A549 (cell line): ENCODE measurements around the gene SH2D1A. TPM values are rescaled to one million over a fixed set of nuclear protein-coding genes. Genes with fewer than 3 reads are reported as not detected.

Experiments
- ATAC-seq, 2 experiments: fragments of 200-7000 bp in 1 of 2; fragments of >200 bp in 1 of 2; cut with Nextera tagmentation in 1 of 2; cut with Tn5 transposase in 1 of 2; 3 replicates each; pipeline versions ENCODE4 v1.8.0 to v1.9.1; 2018 to 2020; ENCODE audit warnings: mild to moderate bottlenecking in 1 of 2, moderate library complexity in 1 of 2
- CTCF ChIA-PET: fragments of 300-600 bp; sonication (Branson Sonifier 250); formaldehyde crosslinking; extraction: SDS; loops from one replicate; lab custom pipeline; 2021; ENCODE audit warnings: antibody characterized with exemption, inconsistent platforms; lab: Yijun Ruan, JAX
- POLR2A ChIA-PET: fragments of 350-600 bp; formaldehyde crosslinking; extraction: SDS; loops from one replicate; lab custom pipeline; 2021; ENCODE audit warnings: antibody characterized with exemption, inconsistent platforms; lab: Yijun Ruan, JAX
- DNase-seq, 2 experiments: peaks; one replicate each; pipeline versions ENCODE4 v3.0.0 to v3.0.0-alpha.2; 2011 to 2016; ENCODE audit warnings: low read depth in 1 of 2, low spot score in 1 of 2
- FAIRE-seq: peaks from 2 replicates; lab custom pipeline; 2011; peaks lifted over from hg19 to GRCh38; lab: Jason Lieb, UNC
- H3K27ac ChIP-seq, 2 experiments: fragments of >200 bp; sonication (Bioruptor Twin); formaldehyde crosslinking; 3 replicates each; pipeline ENCODE4 v1.5.1; 2016 to 2017
- H3K4me1 ChIP-seq: fragments of >200 bp; sonication (Bioruptor Twin); formaldehyde crosslinking; 3 replicates; pipeline ENCODE4 v1.6.1; 2016
- H3K4me2 ChIP-seq: fragments of >200 bp; sonication (Bioruptor Twin); formaldehyde crosslinking; 3 replicates; pipeline ENCODE4 v1.6.1; 2016
- H3K4me3 ChIP-seq: fragments of >200 bp; sonication (Bioruptor Twin); formaldehyde crosslinking; 3 replicates; pipeline ENCODE4 v1.5.1; 2016
- H3K9me3 ChIP-seq: fragments of >200 bp; sonication (Bioruptor Twin); formaldehyde crosslinking; 3 replicates; pipeline ENCODE4 v1.6.1; 2016
- CBX2 ChIP-seq: fragments of 200-600 bp; sonication (generic); IDR thresholded peaks from 2 replicates; pipeline ENCODE4 v1.6.1; 2016; ENCODE audit warnings: low read depth, mild to moderate bottlenecking, borderline replicate concordance
- CEBPB ChIP-seq, 2 experiments: fragments of >200 bp in 1 of 2; sonication (Bioruptor Twin) in 1 of 2; formaldehyde crosslinking in 1 of 2; IDR thresholded peaks; 2 replicates each; pipeline ENCODE4 v1.6.1; 2012 to 2016
- CTCF ChIP-seq: fragments of >200 bp; sonication (Bioruptor Twin); formaldehyde crosslinking; IDR thresholded peaks from 3 replicates; pipeline ENCODE4 v1.5.1; 2016
- ESRRA ChIP-seq: fragments of 150-350 bp; IDR thresholded peaks from 2 replicates; pipeline ENCODE4 v1.6.1; 2014; ENCODE audit warnings: mild to moderate bottlenecking, low read length, borderline replicate concordance
- FOSL2 ChIP-seq, 2 experiments: fragments of 450-650 bp in 1 of 2; fragments of >200 bp in 1 of 2; sonication (Bioruptor Twin) in 1 of 2; formaldehyde crosslinking; IDR thresholded peaks; 2 replicates each; pipeline versions ENCODE4 v1.5.0 to v1.6.1; 2016 to 2020; ENCODE audit warnings: mild to moderate bottlenecking in 1 of 2, moderate library complexity in 1 of 2
- GATA3 ChIP-seq: IDR thresholded peaks from 2 replicates; pipeline ENCODE4 v1.6.1; 2012; ENCODE audit warnings: borderline replicate concordance
- HES2 ChIP-seq: fragments of >200 bp; sonication (Bioruptor Twin); formaldehyde crosslinking; IDR thresholded peaks from 2 replicates; pipeline ENCODE4 v1.6.1; 2016
- HEYL ChIP-seq: fragments of 250-450 bp; sonication (Bioruptor Pico); IDR thresholded peaks from 2 replicates; pipeline ENCODE4 v1.8.0; 2021; ENCODE audit warnings: mild to moderate bottlenecking, moderate library complexity
- HMGXB4 ChIP-seq: fragments of 250-450 bp; sonication (Bioruptor Pico); IDR thresholded peaks from 2 replicates; pipeline ENCODE4 v1.5.0; 2021; ENCODE audit warnings: mild to moderate bottlenecking, moderate library complexity, borderline replicate concordance
- JUN ChIP-seq, 2 experiments: fragments of >200 bp; sonication (Bioruptor Twin); formaldehyde crosslinking; IDR thresholded peaks; 2 replicates in 1 of 2; 3 replicates in 1 of 2; pipeline ENCODE4 v1.6.1; 2016 to 2017
- MAFK ChIP-seq: fragments of 450-650 bp; IDR thresholded peaks from 2 replicates; pipeline ENCODE4 v1.6.1; 2014; ENCODE audit not compliant: partially characterized antibody
- NPAS2 ChIP-seq: fragments of 250-450 bp; sonication (Bioruptor Pico); IDR thresholded peaks from 2 replicates; pipeline ENCODE4 v1.8.0; 2022; ENCODE audit warnings: mild to moderate bottlenecking, moderate library complexity, borderline replicate concordance
- PBX3 ChIP-seq: IDR thresholded peaks from 2 replicates; pipeline ENCODE4 v1.6.1; 2012
- RFX5 ChIP-seq: fragments of 450-650 bp; IDR thresholded peaks from 2 replicates; pipeline ENCODE4 v1.7.1; 2014; ENCODE audit warnings: antibody characterized with exemption, mild to moderate bottlenecking, moderate library complexity
- SMC3 ChIP-seq: fragments of >200 bp; sonication (Bioruptor Twin); formaldehyde crosslinking; IDR thresholded peaks from 3 replicates; pipeline ENCODE4 v1.6.1; 2018; ENCODE audit warnings: inconsistent platforms
- TFCP2L1 ChIP-seq: fragments of 250-450 bp; sonication (Bioruptor Pico); IDR thresholded peaks from 2 replicates; pipeline ENCODE4 v1.5.0; 2021; ENCODE audit warnings: mild to moderate bottlenecking
- USF2 ChIP-seq: fragments of 450-650 bp; IDR thresholded peaks from 2 replicates; pipeline ENCODE4 v1.6.1; 2014; ENCODE audit warnings: antibody characterized with exemption
- ZC3H11A ChIP-seq: fragments of 450-650 bp; IDR thresholded peaks from 2 replicates; pipeline ENCODE4 v1.6.1; 2014; ENCODE audit warnings: antibody characterized with exemption, mild to moderate bottlenecking
- ZFP36 ChIP-seq: fragments of 450-650 bp; IDR thresholded peaks from 2 replicates; pipeline ENCODE4 v1.6.1; 2014; ENCODE audit warnings: borderline replicate concordance; ENCODE audit not compliant: partially characterized antibody
- ZNF302 ChIP-seq: fragments of 250-450 bp; sonication (Bioruptor Pico); IDR thresholded peaks from 2 replicates; pipeline ENCODE4 v1.9.0; 2021; ENCODE audit warnings: inconsistent platforms, mild to moderate bottlenecking, moderate library complexity
- ZSCAN20 ChIP-seq: fragments of 250-450 bp; sonication (Bioruptor Pico); IDR thresholded peaks from 2 replicates; pipeline ENCODE4 v1.8.0; 2022; ENCODE audit warnings: mild to moderate bottlenecking, moderate library complexity
- WGBS: methylation state at CpG from one replicate; pipeline ENCODE4 v1.1.6; 2017; ENCODE audit errors: missing lambda C conversion rate; 5-methylcytosine and 5-hydroxymethylcytosine counted together
- polyA plus RNA-seq, 4 experiments: library from polyadenylated mRNA; depleted of rRNA in 3 of 4; stranded (reverse); fragments of >200 nt; fragmentation: RNase III in 1 of 4; extraction: RNeasy Plus Mini Kit Qiagen cat#74134 plus additional on column Dnase treatment in 1 of 4; gene quantifications; 2 replicates in 3 of 4; 3 replicates in 1 of 4; pipeline ENCODE4 v1.2.3, GENCODE V29; 2011 to 2017
- TF ChIP-seq, protein P1 (sequence below): IDR thresholded peaks from 2 replicates; pipeline ENCODE4 v1.6.1; 2012
- TF ChIP-seq, protein P2 (sequence below): fragments of 250-450 bp; sonication (Bioruptor Pico); IDR thresholded peaks from 2 replicates; pipeline ENCODE4 v1.5.0; 2020; ENCODE audit warnings: low read depth, mild to moderate bottlenecking, moderate library complexity
- TF ChIP-seq, protein P3 (sequence below): fragments of 150-350 bp; IDR thresholded peaks from 2 replicates; pipeline ENCODE4 v1.6.1; 2014; ENCODE audit warnings: low read depth, mild to moderate bottlenecking, low read length

Gene SH2D1A
- polyA plus RNA-seq, 2 of the 4 experiments (the other 2 are of a cell fraction) = not detected

DNA sequence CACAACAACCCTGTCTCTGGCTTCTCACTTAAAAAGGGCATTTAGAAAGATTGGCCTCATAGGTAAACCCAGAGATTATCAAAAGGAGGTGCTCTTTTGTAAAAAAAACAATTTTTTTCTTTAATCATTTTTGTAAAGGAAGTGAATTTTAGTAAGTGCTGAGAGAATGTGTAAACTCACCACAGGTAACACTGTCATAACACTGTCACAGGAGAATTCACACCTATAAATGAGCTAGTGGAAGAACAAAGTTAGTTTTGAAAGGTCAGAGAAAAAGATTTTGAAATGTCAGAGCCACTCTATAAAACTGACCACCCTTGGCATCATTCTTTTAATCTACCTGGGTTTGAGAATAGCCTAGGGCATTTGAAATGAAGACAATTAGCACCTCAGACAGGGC lies 3.3 kb upstream of the SH2D1A start (continued):
- TF ChIP-seq, protein P1, sequence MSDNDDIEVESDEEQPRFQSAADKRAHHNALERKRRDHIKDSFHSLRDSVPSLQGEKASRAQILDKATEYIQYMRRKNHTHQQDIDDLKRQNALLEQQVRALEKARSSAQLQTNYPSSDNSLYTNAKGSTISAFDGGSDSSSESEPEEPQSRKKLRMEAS = no peak
- no peak for TF ChIP-seq PBX3
- no peak for TF ChIP-seq ZFP36
- TF ChIP-seq, protein P2, sequence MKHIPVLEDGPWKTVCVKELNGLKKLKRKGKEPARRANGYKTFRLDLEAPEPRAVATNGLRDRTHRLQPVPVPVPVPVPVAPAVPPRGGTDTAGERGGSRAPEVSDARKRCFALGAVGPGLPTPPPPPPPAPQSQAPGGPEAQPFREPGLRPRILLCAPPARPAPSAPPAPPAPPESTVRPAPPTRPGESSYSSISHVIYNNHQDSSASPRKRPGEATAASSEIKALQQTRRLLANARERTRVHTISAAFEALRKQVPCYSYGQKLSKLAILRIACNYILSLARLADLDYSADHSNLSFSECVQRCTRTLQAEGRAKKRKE = no peak
- no peak for TF ChIP-seq MAFK
- no peak for TF ChIP-seq CBX2
- no peak for TF ChIP-seq USF2
- TF ChIP-seq FOSL2 (IDR thresholded peaks at IDR 0.05) = no peak
- no peak for TF ChIP-seq FOSL2 (CRISPR knock-in tag; IDR thresholded peaks at IDR 0.05)
- no peak for TF ChIP-seq NPAS2 (CRISPR knock-in tag)
- TF ChIP-seq, protein P3, sequence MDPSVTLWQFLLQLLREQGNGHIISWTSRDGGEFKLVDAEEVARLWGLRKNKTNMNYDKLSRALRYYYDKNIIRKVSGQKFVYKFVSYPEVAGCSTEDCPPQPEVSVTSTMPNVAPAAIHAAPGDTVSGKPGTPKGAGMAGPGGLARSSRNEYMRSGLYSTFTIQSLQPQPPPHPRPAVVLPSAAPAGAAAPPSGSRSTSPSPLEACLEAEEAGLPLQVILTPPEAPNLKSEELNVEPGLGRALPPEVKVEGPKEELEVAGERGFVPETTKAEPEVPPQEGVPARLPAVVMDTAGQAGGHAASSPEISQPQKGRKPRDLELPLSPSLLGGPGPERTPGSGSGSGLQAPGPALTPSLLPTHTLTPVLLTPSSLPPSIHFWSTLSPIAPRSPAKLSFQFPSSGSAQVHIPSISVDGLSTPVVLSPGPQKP = no peak

- ATAC-seq (no peak), DNase-seq (no peak), FAIRE-seq (peak; percentile 39)
- whole genome bisulfite sequencing = 13% methylated on average over 4 of the region's 4 CpGs
- Histone ChIP-seq H3K4me3 (no peak overlapping the region), H3K4me2 (no peak overlapping the region), H3K4me1 (no peaks in the 10 kb centered on the region), H3K9me3 (no peaks in the 10 kb centered on the region), H3K27ac (no peak overlapping the region)
- ChIA-PET POLR2A (no interaction called here), CTCF (interaction anchor here (1.2 kb wide), 1 partner anchor 44 kb away, joined by 3 read pairs; no protein-coding TSS in a partner anchor)
- no peak for TF ChIP-seq HEYL (CRISPR knock-in tag)
Observed at GRCh38 chrX:124344246-124344645, 2.1 kb upstream of the SH2D1A start.

- ATAC-seq = no peak
- H3K4me2 ChIP-seq = no peak overlapping the region
- FAIRE-seq = no peak
- no peak overlapping the region for H3K4me3 ChIP-seq
- no peak for DNase-seq
- ChIA-PET POLR2A (no interaction called here), CTCF (interaction anchor here (1.0 kb wide), 1 partner anchor 30 kb away, joined by 4 read pairs; no protein-coding TSS in a partner anchor)
- H3K9me3 ChIP-seq = no peaks in the 10 kb centered on the region
- H3K4me1 ChIP-seq = no peaks in the 10 kb centered on the region
- H3K27ac ChIP-seq = no peak overlapping the region
- WGBS = 70% methylated on average over 9 of the region's 15 CpGs
- TF ChIP-seq SMC3 (no peak), RFX5 (no peak), CEBPB (IDR thresholded peaks at IDR 0.05) (no peak), CBX2 (no peak), ZSCAN20 (CRISPR knock-in tag) (no peak), HMGXB4 (CRISPR knock-in tag) (no peak), ZNF302 (CRISPR knock-in tag) (no peak), PBX3 (no peak), NPAS2 (CRISPR knock-in tag) (no peak), ESRRA (no peak), HES2 (no peak), TFCP2L1 (CRISPR knock-in tag) (no peak), JUN (IDR thresholded peaks at IDR 0.05) (no peak), ZC3H11A (no peak), CTCF (no peak), GATA3 (no peak), ZFP36 (no peak)
- TF ChIP-seq, protein P2 = no peak
Observed at GRCh38 chrX:124346877-124347241, 496 bp downstream of the SH2D1A start.
